Ovary (tissue), 9 donors: Measurements from ENCODE around the gene SETDB2. TPM values are rescaled to one million over a fixed set of nuclear protein-coding genes. Genes with fewer than 3 reads are reported as not detected.

Source experiments
- DNase-seq, 5 donors: peaks; one replicate each; pipeline ENCODE4 v3.0.0-alpha.2; 2019 to 2020
- H3K27ac ChIP-seq, 2 donors: fragments of 200-600 bp; one replicate each; pipeline versions ENCODE4 v1.5.1 to v1.8.0; 2019 to 2022
- H3K27me3 ChIP-seq: fragments of 200-600 bp; one replicate; pipeline ENCODE4 v1.8.0; 2022
- H3K36me3 ChIP-seq: fragments of 200-600 bp; sonication (generic); one replicate; pipeline ENCODE4 v1.5.1; 2019
- H3K4me1 ChIP-seq: one replicate; pipeline ENCODE4 v1.8.1; 2013; ENCODE audit warnings: mild to moderate bottlenecking, moderate library complexity; ENCODE audit not compliant: insufficient read depth
- H3K4me3 ChIP-seq: fragments of 200-600 bp; sonication (generic); one replicate; pipeline ENCODE4 v1.5.1; 2017
- H3K9me3 ChIP-seq, 2 donors: fragments of 200-600 bp in 1 of 2; sonication (generic) in 1 of 2; one replicate each; pipeline versions ENCODE4 v1.5.1 to v1.8.1; 2013 to 2019; ENCODE audit warnings: mild to moderate bottlenecking in 1 of 2, moderate library complexity in 1 of 2
- CTCF ChIP-seq, 3 donors: fragments of 450-650 bp in 2 of 3; fragments of 200-600 bp in 1 of 3; IDR thresholded peaks; one replicate each; pipeline versions ENCODE4 v1.5.1 to v1.8.0; 2016 to 2022; ENCODE audit warnings: antibody characterized with exemption in 3 of 3, mild to moderate bottlenecking in 1 of 3
- EP300 ChIP-seq: sonication (generic); formaldehyde crosslinking; IDR thresholded peaks from one replicate; pipeline ENCODE4 v1.6.1; 2017; ENCODE audit warnings: antibody characterized with exemption
- POLR2A ChIP-seq: fragments of 450-650 bp; IDR thresholded peaks from one replicate; pipeline ENCODE4 v1.6.1; 2017; ENCODE audit warnings: antibody characterized with exemption, mild to moderate bottlenecking, moderate library complexity
- WGBS, 3 donors: extraction: QIAGEN DNeasy Blood & Tissue Kit in 1 of 3; methylation state at CpG; one replicate each; pipeline versions ENCODE4 v1.1.5 to v1.1.7; 2013 to 2017; 5-methylcytosine and 5-hydroxymethylcytosine counted together
- intact Hi-C, 4 donors: fragments of 100-400 bp; cut with DNase I; formaldehyde crosslinking; loops; one replicate each; pipeline versions ENCODE4 v1.11.0 to v1.15.1; 2022 to 2023
- polyA plus RNA-seq, 2 donors: library from polyadenylated mRNA; stranded (reverse); fragments of 200-250 nt in 1 of 2; fragments of 350-450 nt in 1 of 2; fragmentation: Illumina TruSeq in 1 of 2; extraction: RNeasy Lipid Tissue Mini Kit (QIAGEN cat#74804) in 1 of 2; gene quantifications; one replicate each; pipeline ENCODE4 v1.2.3, GENCODE V29; 2013 to 2014
- total RNA-seq, 7 donors: library from RNA; depleted of rRNA in 2 of 7; stranded (reverse); fragments of >200 nt in 2 of 7; fragmentation: NEBNext Ultra II Directional in 3 of 7; extraction: Animal tissue kit (Norgen Biotek cat#: 25700) in 3 of 7; gene quantifications; one replicate each; pipeline versions ENCODE4 v1.1.0 to v1.2.4, GENCODE V29; 2016 to 2023
- donor health status: DM: no; HTN: no; CAD: no; lungs with moderate emphysema.
- donor health status: DM: no; HTN: no; CAD: no.
- donor health status: Bipolar disorder and iron deficiency.
- donor health status: DM: yes; HTN: yes; CAD: no.
- donor health status: DM: no; HTN: no; CAD: no.
- donor health status: DM: yes; HTN: yes; CAD: no.

SETDB2 gene
- total and polyA plus RNA-seq, 9 donors, result 6.6 to 21.6 (median 16.9) TPM

- TF ChIP-seq EP300 (no peak), POLR2A (no peak), CTCF (IDR thresholded peaks at IDR 0.05) (no peak)
- Histone ChIP-seq H3K9me3 (no peaks in the 10 kb centered on the region), H3K27me3 (no peaks in the 10 kb centered on the region), H3K27ac (no peak overlapping the region), H3K4me1 (peaks cover 2% of the 10 kb centered on the region), H3K4me3 (peak overlapping the region; percentile 42), H3K36me3 (no peaks in the 10 kb centered on the region)
- intact Hi-C loops, result no loop called here
- no peak for DNase-seq
- 60 to 73% (median 62%) methylated on average over 1 of the region's 1 CpG for WGBS, 3 donors
Measured at GRCh38 chr13:49399801-49400472, 44.1 kb upstream of the SETDB2 start.

DNA sequence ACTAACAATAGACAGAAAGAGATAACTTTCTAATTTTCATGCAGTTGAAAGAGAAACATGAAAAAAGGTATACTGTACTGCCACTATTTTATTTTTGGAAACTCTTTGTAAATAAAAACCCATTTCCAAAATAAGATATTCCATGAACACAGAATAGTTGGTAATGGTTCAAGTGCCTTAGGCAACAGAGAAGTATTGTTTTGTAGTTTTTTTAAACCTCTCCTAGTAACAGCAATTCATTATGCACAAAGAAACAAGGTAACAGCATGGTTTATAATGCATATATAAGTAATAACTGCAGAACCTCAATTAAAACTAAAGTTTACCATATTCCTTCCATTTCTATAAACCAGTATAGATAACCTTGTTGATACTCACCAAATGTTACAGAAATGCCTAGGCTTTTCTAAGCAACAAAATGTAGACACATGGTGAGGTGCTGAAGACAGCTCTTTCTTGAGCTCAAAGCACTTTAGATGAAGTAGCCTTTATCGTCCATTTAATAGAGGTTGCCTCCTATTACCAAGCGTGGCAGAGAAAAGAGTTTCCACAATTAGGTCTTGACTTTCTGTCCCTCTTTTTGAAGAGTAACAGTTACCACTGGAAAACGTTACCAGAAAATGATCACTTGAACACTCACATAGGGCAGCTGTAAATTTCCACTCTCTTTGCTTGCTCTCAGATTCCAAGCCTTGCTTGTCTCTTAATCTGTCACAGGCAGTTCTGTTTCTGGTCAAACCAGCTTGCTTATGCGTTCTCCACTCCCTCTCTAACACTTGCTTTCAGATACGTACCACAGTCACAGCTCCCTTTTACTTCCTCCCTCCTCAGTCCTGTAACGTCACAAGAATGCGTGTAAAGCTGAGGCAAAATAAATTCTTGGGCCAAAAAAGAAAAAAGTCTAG is 43.1 kb upstream of the SETDB2 start:
- Histone ChIP-seq H3K36me3 (no peaks in the 10 kb centered on the region), H3K4me3 (peak overlapping the region; percentile 42), H3K27me3 (no peaks in the 10 kb centered on the region), H3K9me3 (no peaks in the 10 kb centered on the region), H3K4me1 (peaks cover 2% of the 10 kb centered on the region), H3K27ac (peak overlapping the region; percentile 10 to 82)
- DNase-seq, result peak in 1 of 5 donors; percentile 48
- TF ChIP-seq POLR2A, result peak; percentile 32
- TF ChIP-seq EP300, result no peak
- no peak for TF ChIP-seq CTCF (IDR thresholded peaks at IDR 0.05)
- intact Hi-C loops, result no loop called here
- WGBS, 3 donors, result 2 to 4% (median 3%) methylated on average over 7 of the region's 7 CpGs

DNA sequence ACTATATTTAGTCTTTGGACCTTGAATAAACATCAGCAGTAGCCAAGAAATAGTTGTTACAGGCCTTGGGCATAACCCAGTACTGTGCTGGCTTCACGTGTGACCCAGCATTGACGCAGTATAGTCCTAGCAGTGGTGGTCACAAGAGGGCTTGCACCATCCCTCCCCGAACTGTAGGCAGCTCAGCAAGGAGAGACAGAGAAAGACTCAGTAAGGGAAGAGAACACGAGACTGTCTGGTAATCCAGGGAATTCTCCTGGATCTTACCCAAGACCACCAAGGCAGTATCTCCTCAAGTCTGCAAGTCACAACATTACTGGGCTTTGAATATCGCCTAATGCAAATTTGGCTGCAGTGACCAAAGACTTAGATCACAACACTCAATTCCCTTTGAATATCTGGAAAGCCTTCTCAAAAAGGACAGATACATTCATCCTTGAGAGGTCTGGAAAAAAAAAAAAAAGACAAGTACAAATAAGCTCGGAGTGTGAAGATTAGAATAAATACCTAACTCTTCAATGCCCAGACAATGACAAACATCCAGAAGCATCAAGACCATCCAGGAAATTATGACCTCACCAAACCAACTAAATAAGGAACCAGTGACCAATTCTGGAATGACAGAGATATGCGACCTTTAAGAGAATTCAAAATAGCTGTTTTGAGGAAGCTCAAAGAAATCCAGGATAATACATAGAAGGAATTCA is 39.9 kb upstream of the SETDB2 start:
- H3K4me3 ChIP-seq, result no peak overlapping the region
- H3K27ac ChIP-seq, result no peak overlapping the region
- no peaks in the 10 kb centered on the region for H3K36me3 ChIP-seq
- H3K4me1 ChIP-seq, result peaks cover 2% of the 10 kb centered on the region
- H3K9me3 ChIP-seq, result no peaks in the 10 kb centered on the region
- TF ChIP-seq EP300 (no peak), POLR2A (no peak), CTCF (IDR thresholded peaks at IDR 0.05) (no peak)
- DNase-seq, result no peak
- no peaks in the 10 kb centered on the region for H3K27me3 ChIP-seq
- WGBS, 3 donors, result 68 to 76% (median 73%) methylated on average over 7 of the region's 7 CpGs
- intact Hi-C loops, result no loop called here

DNA sequence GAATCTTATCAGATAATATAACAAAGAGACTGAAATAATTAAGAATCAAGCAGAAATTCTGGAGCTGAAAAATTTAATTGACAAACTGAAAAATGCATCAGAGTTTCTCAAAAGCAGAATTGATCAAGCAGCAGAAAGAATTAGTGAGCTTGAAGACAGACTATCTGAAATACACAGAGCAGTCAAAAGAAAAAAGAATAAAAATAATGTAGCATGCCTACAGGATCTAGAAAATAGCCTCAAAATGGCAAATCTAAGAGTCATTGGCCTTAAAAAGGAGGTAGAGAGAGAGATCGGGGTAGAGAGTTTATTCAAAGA is 39.4 kb upstream of the SETDB2 start:
- Histone ChIP-seq H3K9me3 (no peaks in the 10 kb centered on the region), H3K27me3 (no peaks in the 10 kb centered on the region), H3K27ac (no peak overlapping the region), H3K36me3 (no peaks in the 10 kb centered on the region), H3K4me3 (no peak overlapping the region), H3K4me1 (peaks cover 2% of the 10 kb centered on the region)
- 65 to 94% (median 93%) methylated on average over 1 of the region's 1 CpG for WGBS, 3 donors
- DNase-seq, result no peak
- intact Hi-C loops, result no loop called here
- TF ChIP-seq CTCF (IDR thresholded peaks at IDR 0.05) (no peak), EP300 (no peak), POLR2A (no peak)
